H9 (cell line): ENCODE data around the gene EFNB2. TPM values are rescaled to one million over a fixed set of nuclear protein-coding genes. Genes with fewer than 3 reads are reported as not detected.

Experiments used
- DNase-seq: peaks from one replicate; pipeline ENCODE4 v3.0.0-alpha.2; 2017
- H2AFZ ChIP-seq: one replicate; pipeline ENCODE4 v1.6.1; 2013; ENCODE audit warnings: mild to moderate bottlenecking, low read length, control low read depth, moderate library complexity
- H2AK5ac ChIP-seq: 2 replicates; pipeline ENCODE4 v1.6.1; 2013; ENCODE audit warnings: low read length, control low read depth, mixed read lengths; ENCODE audit not compliant: insufficient read length
- H2BK120ac ChIP-seq: one replicate; pipeline ENCODE4 v1.6.1; 2013; ENCODE audit warnings: low read depth, mild to moderate bottlenecking, low read length, control low read depth, inconsistent platforms; ENCODE audit not compliant: poor library complexity, severe bottlenecking
- H2BK12ac ChIP-seq: 2 replicates; pipeline ENCODE4 v1.6.1; 2013; ENCODE audit warnings: low read length, control low read depth, mixed read lengths, low read depth; ENCODE audit not compliant: insufficient read length
- H2BK15ac ChIP-seq: 2 replicates; pipeline ENCODE4 v1.6.1; 2013; ENCODE audit warnings: low read depth, low read length, control low read depth
- H2BK20ac ChIP-seq: one replicate; pipeline ENCODE4 v1.6.1; 2013; ENCODE audit warnings: low read depth, mild to moderate bottlenecking, low read length, control low read depth, inconsistent platforms; ENCODE audit not compliant: poor library complexity, severe bottlenecking
- H2BK5ac ChIP-seq: 2 replicates; pipeline ENCODE4 v1.6.1; 2013; ENCODE audit warnings: low read length, control low read depth, mixed read lengths; ENCODE audit not compliant: insufficient read length
- H3K14ac ChIP-seq: 2 replicates; pipeline ENCODE4 v1.6.1; 2013; ENCODE audit warnings: low read length, control low read depth; ENCODE audit not compliant: insufficient read depth
- H3K18ac ChIP-seq: 2 replicates; pipeline ENCODE4 v1.6.1; 2013; ENCODE audit warnings: low read depth, mild to moderate bottlenecking, mixed read lengths, low read length, control low read depth; ENCODE audit not compliant: insufficient read length
- H3K23ac ChIP-seq: 2 replicates; pipeline ENCODE4 v1.6.1; 2013; ENCODE audit warnings: low read length, control low read depth, mixed read lengths, low read depth; ENCODE audit not compliant: insufficient read length
- H3K23me2 ChIP-seq: 2 replicates; pipeline ENCODE4 v1.6.1; 2013; ENCODE audit warnings: low read depth, mild to moderate bottlenecking, mixed read lengths, low read length, control low read depth; ENCODE audit not compliant: insufficient read length, poor library complexity, severe bottlenecking
- H3K27ac ChIP-seq: 2 replicates; pipeline ENCODE4 v1.5.1; 2013; ENCODE audit warnings: low read length, control low read depth, mixed read lengths, low read depth; ENCODE audit not compliant: insufficient read length
- H3K27me3 ChIP-seq: 2 replicates; pipeline ENCODE4 v1.6.1; 2013; ENCODE audit warnings: low read length, control low read depth, inconsistent platforms; ENCODE audit not compliant: insufficient read depth
- H3K4ac ChIP-seq: 2 replicates; pipeline ENCODE4 v1.6.1; 2013; ENCODE audit warnings: low read depth, mild to moderate bottlenecking, control low read depth, inconsistent platforms, low read length, moderate library complexity
- H3K4me1 ChIP-seq: 2 replicates; pipeline ENCODE4 v1.6.1; 2013; ENCODE audit warnings: low read length, control low read depth, inconsistent platforms; ENCODE audit not compliant: insufficient read depth
- H3K4me2 ChIP-seq: 2 replicates; pipeline ENCODE4 v1.6.1; 2013; ENCODE audit warnings: low read length, control low read depth, mixed read lengths; ENCODE audit not compliant: insufficient read length, insufficient read depth
- H3K56ac ChIP-seq: 2 replicates; pipeline ENCODE4 v1.6.1; 2013; ENCODE audit warnings: low read depth, mild to moderate bottlenecking, mixed read lengths, low read length, control low read depth; ENCODE audit not compliant: insufficient read length
- H3K79me1 ChIP-seq: 2 replicates; pipeline ENCODE4 v1.6.1; 2013; ENCODE audit warnings: low read depth, mild to moderate bottlenecking, moderate library complexity, low read length, control low read depth, inconsistent platforms; ENCODE audit not compliant: insufficient read depth, poor library complexity, severe bottlenecking
- H3K79me2 ChIP-seq: 2 replicates; pipeline ENCODE4 v1.6.1; 2013; ENCODE audit warnings: low read length, control low read depth, inconsistent platforms; ENCODE audit not compliant: insufficient read depth
- H3K9ac ChIP-seq: 2 replicates; pipeline ENCODE4 v1.6.1; 2013; ENCODE audit warnings: low read length, control low read depth, mixed read lengths; ENCODE audit not compliant: insufficient read length; ENCODE audit errors: extremely low read depth
- H3K9me3 ChIP-seq: one replicate; pipeline ENCODE4 v1.6.1; 2013; ENCODE audit warnings: low read depth, low read length, inconsistent platforms; ENCODE audit not compliant: control insufficient read depth
- H3T11ph ChIP-seq: one replicate; pipeline ENCODE4 v1.6.1; 2013; ENCODE audit warnings: mild to moderate bottlenecking, low read length, control low read depth, inconsistent platforms
- H4K20me1 ChIP-seq: one replicate; pipeline ENCODE4 v1.6.1; 2013; ENCODE audit not compliant: control insufficient read depth, insufficient read length, insufficient read depth
- H4K5ac ChIP-seq: 2 replicates; pipeline ENCODE4 v1.6.1; 2013; ENCODE audit warnings: low read depth, mild to moderate bottlenecking, mixed read lengths, low read length, control low read depth; ENCODE audit not compliant: insufficient read length
- H4K8ac ChIP-seq: replicated peaks from 2 replicates; pipeline ENCODE4 v1.6.1; 2013; ENCODE audit warnings: low read length, control low read depth, mixed read lengths, low read depth; ENCODE audit not compliant: insufficient read length
- H4K91ac ChIP-seq: 2 replicates; pipeline ENCODE4 v1.6.1; 2013; ENCODE audit warnings: low read depth, mild to moderate bottlenecking, moderate library complexity, mixed read lengths, low read length, control low read depth; ENCODE audit not compliant: insufficient read length
- H3K27ac Mint-ChIP-seq, 3 experiments: 2 replicates in 2 of 3; 3 replicates in 1 of 3; pipeline ENCODE4 v1.8.0; 2020 to 2021; ENCODE audit warnings: mixed read lengths in 3 of 3, mild to moderate bottlenecking in 1 of 3, moderate library complexity in 1 of 3
- H3K27me3 Mint-ChIP-seq: 2 replicates; pipeline ENCODE4 v1.8.0; 2021; ENCODE audit warnings: low read depth, mild to moderate bottlenecking, moderate library complexity, mixed read lengths
- H3K36me3 Mint-ChIP-seq, 3 experiments: 2 replicates in 2 of 3; 3 replicates in 1 of 3; pipeline ENCODE4 v1.8.0; 2020 to 2021; ENCODE audit warnings: low read depth in 3 of 3, mixed read lengths in 3 of 3; ENCODE audit not compliant: insufficient read depth in 1 of 3
- H3K4me1 Mint-ChIP-seq, 2 experiments: 2 replicates each; pipeline ENCODE4 v1.8.0; 2020; ENCODE audit warnings: mixed read lengths in 2 of 2
- H3K4me3 Mint-ChIP-seq, 2 experiments: 2 replicates in 1 of 2; 3 replicates in 1 of 2; pipeline ENCODE4 v1.8.0; 2020 to 2021; ENCODE audit warnings: mild to moderate bottlenecking in 2 of 2, mixed read lengths in 2 of 2, moderate library complexity in 1 of 2
- H3K9me3 Mint-ChIP-seq, 2 experiments: 2 replicates in 1 of 2; 3 replicates in 1 of 2; pipeline ENCODE4 v1.8.0; 2020; ENCODE audit warnings: mild to moderate bottlenecking in 2 of 2, mixed read lengths in 2 of 2, moderate library complexity in 1 of 2
- CTCF ChIP-seq: fragments of 200-600 bp; sonication (generic); conservative IDR thresholded peaks from 3 replicates; pipeline ENCODE4 v1.8.0; 2021; ENCODE audit warnings: antibody characterized with exemption, mild to moderate bottlenecking
- WGBS: extraction: QIAGEN DNeasy Blood & Tissue Kit; methylation state at CpG from one replicate; pipeline ENCODE4 v1.1.7; 2013; ENCODE audit warnings: missing lambda C conversion rate, low lambda C conversion rate, mixed read lengths; ENCODE audit not compliant: insufficient read length; ENCODE audit errors: extremely low coverage; 5-methylcytosine and 5-hydroxymethylcytosine counted together
- total RNA-seq: library from RNA; stranded (reverse); gene quantifications from 2 replicates; pipeline ENCODE4 v1.2.1, GENCODE V29; 2021

EFNB2 gene
- total RNA-seq, 1 experiment from 2014 or later = 12.7 TPM

- no peak overlapping the region for H3K27ac Mint-ChIP-seq
- H3K27me3 ChIP-seq = no peaks in the 10 kb centered on the region
- H3K4ac ChIP-seq = no peak overlapping the region
- H2BK120ac ChIP-seq = no peak overlapping the region
- DNase-seq = no peak
- no peaks in the 10 kb centered on the region for H3K36me3 Mint-ChIP-seq
- no peaks in the 10 kb centered on the region for H3K27me3 Mint-ChIP-seq
- no peaks in the 10 kb centered on the region for H4K20me1 ChIP-seq
- peaks cover 5 to 7% of the 10 kb centered on the region in 2 experiments for H3K4me1 Mint-ChIP-seq
- no peak overlapping the region for H2AK5ac ChIP-seq
- no peak overlapping the region for H3K56ac ChIP-seq
- H3K9me3 Mint-ChIP-seq = no peaks in the 10 kb centered on the region; a peak in 1 of 5 replicates
- no peak overlapping the region for H4K8ac ChIP-seq
- H2BK12ac ChIP-seq = no peak overlapping the region
- H3K23ac ChIP-seq = no peak overlapping the region
- H3T11ph ChIP-seq = no peak overlapping the region
- no peak overlapping the region for H3K4me3 Mint-ChIP-seq
- WGBS = no CpG with 5 or more reads among the region's 7 CpGs
- no peak overlapping the region for H4K5ac ChIP-seq
- no peak overlapping the region for H2BK20ac ChIP-seq
- no peak overlapping the region for H2BK15ac ChIP-seq
- H3K79me2 ChIP-seq = no peaks in the 10 kb centered on the region
- H3K9me3 ChIP-seq = no peaks in the 10 kb centered on the region
- no peak overlapping the region for H2BK5ac ChIP-seq
- TF ChIP-seq CTCF = no peak
- H4K91ac ChIP-seq = no peak overlapping the region
- H3K23me2 ChIP-seq = no peaks in the 10 kb centered on the region
- H2AFZ ChIP-seq = no peak overlapping the region
- H3K9ac ChIP-seq = no peak overlapping the region
- H3K18ac ChIP-seq = no peak overlapping the region
- no peak overlapping the region for H3K14ac ChIP-seq
- no peaks in the 10 kb centered on the region for H3K79me1 ChIP-seq
- H3K4me1 ChIP-seq = no peaks in the 10 kb centered on the region
- no peak overlapping the region for H3K27ac ChIP-seq
- H3K4me2 ChIP-seq = no peak overlapping the region
These were observed 57.3 kb downstream of the EFNB2 start for GRCh38 chr13:106478116-106478515.
